HEK293 (cell line): ENCODE results near the gene RSPH1.

Experiments used
- ZBTB21 ChIP-seq: fragments of 450-650 bp; formaldehyde crosslinking; IDR thresholded peaks from 2 replicates; pipeline ENCODE4 v1.5.1; 2017; ENCODE audit warnings: missing biosample characterization, missing genetic modification characterization
- TF ChIP-seq, protein P1 (sequence below): fragments of 450-650 bp; formaldehyde crosslinking; IDR thresholded peaks from 2 replicates; pipeline ENCODE4 v1.5.1; 2016; ENCODE audit warnings: missing biosample characterization, missing genetic modification characterization

DNA sequence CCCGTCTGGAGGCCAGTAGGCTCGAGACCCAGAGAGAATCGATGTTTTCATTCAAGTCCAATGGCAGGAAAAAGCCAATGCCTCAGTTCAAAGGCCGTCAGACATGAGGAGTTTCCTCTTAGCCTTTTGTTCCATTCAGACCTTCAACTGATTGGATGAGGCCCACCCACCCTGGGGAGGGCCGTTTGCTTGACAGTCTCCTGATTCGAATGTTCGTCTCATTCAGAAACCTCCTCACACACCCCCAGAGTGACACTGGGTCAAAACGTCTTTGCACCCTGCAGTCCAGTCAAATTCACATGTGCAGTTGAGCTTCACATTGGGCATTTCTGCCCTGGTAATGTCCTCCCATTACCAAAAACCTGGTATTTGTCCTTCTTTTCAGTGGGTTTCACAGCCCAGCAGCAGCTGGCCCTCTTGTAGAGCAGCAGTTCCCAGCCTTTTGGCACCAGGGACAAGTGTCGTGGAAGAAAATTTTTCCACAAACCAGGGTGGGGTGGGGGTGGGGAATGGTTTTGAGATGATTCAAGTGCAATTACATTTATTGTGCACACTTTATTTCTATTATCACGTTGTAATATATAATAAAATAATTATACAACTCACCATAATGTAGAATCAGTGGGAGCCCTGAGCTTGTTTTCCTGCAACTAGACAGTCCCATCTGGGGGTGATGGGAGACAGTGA lies 40.1 kb downstream of the RSPH1 start:
- TF ChIP-seq ZBTB21, result no peak
- TF ChIP-seq, protein P1, sequence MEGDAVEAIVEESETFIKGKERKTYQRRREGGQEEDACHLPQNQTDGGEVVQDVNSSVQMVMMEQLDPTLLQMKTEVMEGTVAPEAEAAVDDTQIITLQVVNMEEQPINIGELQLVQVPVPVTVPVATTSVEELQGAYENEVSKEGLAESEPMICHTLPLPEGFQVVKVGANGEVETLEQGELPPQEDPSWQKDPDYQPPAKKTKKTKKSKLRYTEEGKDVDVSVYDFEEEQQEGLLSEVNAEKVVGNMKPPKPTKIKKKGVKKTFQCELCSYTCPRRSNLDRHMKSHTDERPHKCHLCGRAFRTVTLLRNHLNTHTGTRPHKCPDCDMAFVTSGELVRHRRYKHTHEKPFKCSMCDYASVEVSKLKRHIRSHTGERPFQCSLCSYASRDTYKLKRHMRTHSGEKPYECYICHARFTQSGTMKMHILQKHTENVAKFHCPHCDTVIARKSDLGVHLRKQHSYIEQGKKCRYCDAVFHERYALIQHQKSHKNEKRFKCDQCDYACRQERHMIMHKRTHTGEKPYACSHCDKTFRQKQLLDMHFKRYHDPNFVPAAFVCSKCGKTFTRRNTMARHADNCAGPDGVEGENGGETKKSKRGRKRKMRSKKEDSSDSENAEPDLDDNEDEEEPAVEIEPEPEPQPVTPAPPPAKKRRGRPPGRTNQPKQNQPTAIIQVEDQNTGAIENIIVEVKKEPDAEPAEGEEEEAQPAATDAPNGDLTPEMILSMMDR, result no peak
